Cardiac fibroblast (primary cell): Measurements from ENCODE around the gene C5orf63.
"Not testable (repeated sequence)": the region's sequence is repeated elsewhere in the genome, so short reads cannot be mapped to it uniquely, and the experiment has no call there.

ENCODE experiments used
- DNase-seq, 2 donors: peaks; one replicate each; pipeline versions ENCODE4 v3.0.0 to v3.0.0-alpha.2; 2010; ENCODE audit warnings: low read depth in 2 of 2
- H3K4me3 ChIP-seq, 2 donors: replicated peaks in 1 of 2; 1 replicate in 1 of 2; 2 replicates in 1 of 2; pipeline ENCODE4 v1.5.1; 2011; ENCODE audit warnings: low read depth in 2 of 2, low read length in 2 of 2, mild to moderate bottlenecking in 2 of 2, moderate library complexity in 1 of 2
- TF ChIP-seq, protein P1 (sequence below): IDR thresholded peaks from one replicate; pipeline ENCODE4 v1.5.1; 2011; ENCODE audit warnings: low read depth, mild to moderate bottlenecking, low read length, inconsistent platforms

Gene C5orf63

DNA sequence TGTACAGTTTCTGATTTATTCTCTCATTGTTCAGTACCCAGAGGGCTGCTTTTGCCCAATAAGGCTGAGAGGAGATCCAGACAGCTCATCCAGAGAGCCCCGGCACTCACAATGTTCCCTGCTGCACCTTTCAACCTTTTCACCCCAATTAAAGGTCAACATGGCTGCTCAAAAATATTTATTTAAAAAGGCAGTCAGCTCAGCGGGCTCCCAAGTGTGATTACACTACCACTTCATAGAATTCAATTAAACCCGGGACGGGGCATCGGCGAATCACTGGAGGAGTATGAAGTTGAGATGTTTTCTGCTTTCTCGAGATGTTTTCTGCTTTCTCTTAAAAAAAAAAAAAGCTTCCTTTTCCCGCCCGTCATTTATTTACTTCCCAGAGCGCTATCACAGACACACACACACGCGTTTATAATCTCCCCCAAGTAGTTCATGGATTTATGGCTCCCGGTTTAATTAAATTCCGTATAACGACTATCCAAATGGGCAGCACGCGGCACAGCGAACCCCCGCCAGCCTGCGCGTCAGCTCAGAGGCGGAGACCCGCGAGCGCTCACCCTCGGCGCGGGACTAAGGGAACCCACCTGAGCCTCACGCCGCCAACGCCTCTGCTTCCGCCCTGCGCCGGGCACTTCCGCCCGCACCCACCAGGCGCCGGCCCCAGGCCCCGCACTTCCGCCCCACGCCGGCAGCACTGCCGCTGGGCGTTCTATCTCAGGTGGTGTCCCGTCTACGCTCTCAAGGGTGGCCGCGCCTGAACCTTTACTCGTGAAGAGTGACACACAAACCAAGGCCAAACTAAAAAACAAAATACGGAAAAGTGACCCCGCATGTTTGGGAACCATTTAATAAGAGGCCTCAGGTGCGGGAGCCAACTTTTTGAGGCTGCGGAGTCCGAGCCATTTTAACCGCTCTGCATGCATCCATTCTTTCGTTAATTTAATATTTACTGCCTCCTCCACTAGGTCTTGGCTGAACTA, at the start of gene C5orf63:
Gene C5orf63, minus strand, starts transcription at position 642 of the 986 bp plus-strand sequence. CDS start 14,507 bp downstream, outside the sequence.
- DNase-seq: peak; percentile 26 to 35
- peak within 1 kb of the TSS; percentile 52 to 56 for H3K4me3 ChIP-seq
- TF ChIP-seq, protein P1, sequence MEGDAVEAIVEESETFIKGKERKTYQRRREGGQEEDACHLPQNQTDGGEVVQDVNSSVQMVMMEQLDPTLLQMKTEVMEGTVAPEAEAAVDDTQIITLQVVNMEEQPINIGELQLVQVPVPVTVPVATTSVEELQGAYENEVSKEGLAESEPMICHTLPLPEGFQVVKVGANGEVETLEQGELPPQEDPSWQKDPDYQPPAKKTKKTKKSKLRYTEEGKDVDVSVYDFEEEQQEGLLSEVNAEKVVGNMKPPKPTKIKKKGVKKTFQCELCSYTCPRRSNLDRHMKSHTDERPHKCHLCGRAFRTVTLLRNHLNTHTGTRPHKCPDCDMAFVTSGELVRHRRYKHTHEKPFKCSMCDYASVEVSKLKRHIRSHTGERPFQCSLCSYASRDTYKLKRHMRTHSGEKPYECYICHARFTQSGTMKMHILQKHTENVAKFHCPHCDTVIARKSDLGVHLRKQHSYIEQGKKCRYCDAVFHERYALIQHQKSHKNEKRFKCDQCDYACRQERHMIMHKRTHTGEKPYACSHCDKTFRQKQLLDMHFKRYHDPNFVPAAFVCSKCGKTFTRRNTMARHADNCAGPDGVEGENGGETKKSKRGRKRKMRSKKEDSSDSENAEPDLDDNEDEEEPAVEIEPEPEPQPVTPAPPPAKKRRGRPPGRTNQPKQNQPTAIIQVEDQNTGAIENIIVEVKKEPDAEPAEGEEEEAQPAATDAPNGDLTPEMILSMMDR: peak; percentile 11

DNA sequence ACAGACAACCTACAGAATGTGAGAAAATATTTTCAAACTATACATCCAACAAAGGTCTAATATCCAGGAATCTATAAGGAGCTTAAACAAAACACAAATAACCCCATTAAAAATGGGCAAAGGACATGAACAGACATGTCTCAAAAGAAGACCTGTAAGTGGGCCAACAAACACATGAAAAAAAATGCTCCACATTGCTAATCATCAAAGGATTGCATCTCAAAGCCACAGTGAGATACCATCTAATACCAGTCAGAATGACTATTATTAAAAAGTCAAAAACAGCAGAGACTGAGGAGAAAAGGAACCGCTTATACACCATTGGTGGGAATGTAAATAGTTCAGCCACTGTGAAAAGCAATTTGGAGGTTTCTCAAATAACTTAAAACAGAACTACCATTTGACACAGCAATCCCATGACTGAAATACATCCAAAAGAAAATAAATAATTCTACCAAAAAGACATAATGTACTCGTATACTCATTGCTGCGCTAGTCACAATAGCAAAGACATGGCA, 39.1 kb upstream of the C5orf63 start:
- TF ChIP-seq, protein P1: no peak

DNA sequence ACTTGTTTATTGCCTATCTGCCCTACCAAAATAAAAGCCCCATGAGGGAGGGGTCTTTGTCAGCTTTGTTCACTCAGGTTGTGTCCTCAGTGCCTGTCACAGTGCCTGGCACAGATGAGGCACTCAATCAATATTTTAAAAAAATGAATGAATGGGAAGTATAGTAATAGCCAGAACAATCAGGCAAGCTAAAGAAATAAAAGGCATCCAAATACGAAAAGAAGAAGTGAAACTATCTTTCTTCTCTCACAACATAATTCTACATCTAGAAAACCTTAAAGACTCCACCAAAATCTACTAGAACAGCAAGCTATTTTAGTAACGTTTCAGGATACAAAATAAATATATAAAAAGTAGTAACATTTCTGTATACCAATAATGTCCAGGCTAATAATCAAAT, 37.8 kb upstream of the C5orf63 start:
- no peak overlapping the region for H3K4me3 ChIP-seq
- DNase-seq: no peak
- TF ChIP-seq, protein P1: no peak

More for the DNA sequence above, 39.1 kb upstream of the C5orf63 start:
- H3K4me3 ChIP-seq: no peak overlapping the region
- peak in 1 of 2 donors; percentile 82 for DNase-seq

DNA sequence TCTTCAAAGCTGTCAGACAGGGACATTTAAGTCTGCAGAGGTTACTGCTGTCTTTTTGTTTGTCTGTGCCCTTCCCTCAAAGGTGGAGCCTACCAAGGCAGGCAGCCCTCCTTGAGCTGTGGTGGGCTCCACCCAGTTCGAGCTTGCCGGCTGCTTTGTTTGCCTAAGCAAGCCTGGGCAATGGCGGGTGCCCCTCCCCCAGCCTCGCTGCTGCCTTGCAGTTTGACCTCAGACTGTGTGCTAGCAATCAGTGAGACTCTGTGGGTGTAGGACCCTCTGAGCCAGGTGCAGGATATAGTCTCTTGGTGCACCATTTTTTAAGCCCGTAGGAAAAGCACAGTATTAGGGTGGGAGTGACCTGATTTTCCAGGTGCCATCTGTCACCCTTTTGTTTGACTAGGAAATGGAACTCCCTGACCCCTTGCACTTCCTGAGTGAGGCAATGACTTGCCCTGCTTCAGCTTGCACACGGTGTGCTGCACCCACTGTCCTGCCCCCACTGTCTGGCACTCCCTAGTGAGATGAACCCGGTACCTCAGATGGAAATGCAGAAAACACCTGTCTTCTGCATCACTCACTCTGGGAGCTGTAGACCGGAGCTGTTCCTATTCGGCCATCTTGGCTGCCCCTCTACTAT, 35.4 kb upstream of the C5orf63 start:
- H3K4me3 ChIP-seq, DNase-seq: not testable (repeated sequence)

DNA sequence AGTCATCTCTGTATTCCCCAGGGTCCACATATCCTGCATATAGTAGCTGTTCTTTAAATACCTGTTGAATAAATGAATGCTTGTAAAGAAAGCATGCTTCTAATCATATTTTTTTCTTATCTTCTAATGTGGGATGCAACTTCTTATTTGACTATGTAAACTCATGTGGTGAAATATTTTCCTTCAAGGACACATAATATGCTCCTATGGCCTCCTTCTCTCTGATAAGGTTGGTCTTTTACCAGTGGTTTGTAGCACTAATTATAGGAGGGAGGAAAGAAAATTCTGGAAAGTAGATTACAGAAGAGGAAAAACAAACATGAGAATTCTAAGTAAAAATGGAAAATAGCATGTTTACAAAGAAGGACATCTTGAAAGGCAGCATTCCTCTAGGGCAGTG, 28.6 kb upstream of the C5orf63 start:
- TF ChIP-seq, protein P1: no peak
- no peak for DNase-seq
- H3K4me3 ChIP-seq: no peak overlapping the region

DNA sequence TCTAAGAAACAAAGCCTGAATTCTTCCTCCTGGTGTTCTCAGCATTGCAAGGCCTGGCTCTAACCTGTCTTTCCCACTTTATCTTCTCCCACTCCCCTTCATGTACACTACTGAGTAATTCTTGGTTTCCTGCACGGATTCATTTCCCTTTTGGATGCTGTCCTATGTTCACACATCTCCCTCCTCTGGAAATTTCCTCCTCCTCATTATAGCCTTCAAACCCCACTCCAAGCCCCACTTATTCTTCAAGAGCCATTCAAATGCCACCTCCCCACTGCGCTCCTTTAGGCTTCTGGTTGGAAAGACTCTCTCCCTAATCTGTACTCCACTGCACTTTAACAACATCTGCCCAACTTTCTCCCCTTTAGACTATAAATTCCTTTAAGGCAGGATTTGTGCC, 28.2 kb upstream of the C5orf63 start:
- TF ChIP-seq, protein P1: no peak
- DNase-seq: peak in 1 of 2 donors; percentile 37
- no peak overlapping the region for H3K4me3 ChIP-seq

DNA sequence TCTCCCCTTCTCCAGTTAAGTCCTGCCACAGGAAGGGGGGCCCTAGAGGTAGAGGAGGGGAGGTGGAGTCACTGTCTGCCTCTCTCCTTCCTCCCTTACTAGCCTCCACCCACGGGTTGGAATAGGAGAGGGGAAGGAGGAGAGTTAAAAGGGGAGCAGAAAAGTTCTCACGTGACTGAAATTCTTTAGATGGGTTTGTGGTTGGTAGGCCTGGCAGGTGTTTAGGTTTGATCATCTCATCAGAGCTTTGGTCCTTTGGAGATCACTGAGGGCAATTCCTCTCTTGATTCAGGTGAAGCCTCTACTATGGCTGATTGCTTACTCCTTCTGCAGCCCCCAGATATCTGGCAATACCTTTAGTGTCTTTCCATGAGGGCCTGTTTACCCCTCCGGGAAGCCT, 24.9 kb upstream of the C5orf63 start:
- TF ChIP-seq, protein P1: no peak
- no peak for DNase-seq
- no peak overlapping the region for H3K4me3 ChIP-seq
